Endothelial cell of umbilical vein (primary cell): ENCODE data around the gene GAS2L2. TPM values are rescaled to one million over a fixed set of nuclear protein-coding genes. Genes with fewer than 3 reads are reported as not detected.

Experiments
- BruUV-seq: library from RNA; stranded (reverse); fragments of 400-500 nt; replicated peaks from 2 replicates; lab custom pipeline; 2021; lab: Mats Ljungman, UMichigan
- CTCF ChIA-PET: fragments of 300-600, 350-600 bp; sonication (Branson Sonifier 250); formaldehyde crosslinking; loops from one replicate; lab custom pipeline; 2021; ENCODE audit warnings: antibody characterized with exemption, inconsistent platforms; lab: Charles Lee
- POLR2A ChIA-PET: fragments of 300-600, 350-600 bp; sonication (Branson Sonifier 250); formaldehyde crosslinking; loops from one replicate; lab custom pipeline; 2021; ENCODE audit warnings: antibody characterized with exemption, inconsistent platforms; lab: Charles Lee
- DNase-seq: peaks from one replicate; pipeline ENCODE4 v3.0.0-alpha.2; 2011; ENCODE audit warnings: low read depth, low spot score
- FAIRE-seq: peaks from 2 replicates; lab custom pipeline; 2011; peaks lifted over from hg19 to GRCh38; lab: Jason Lieb, UNC
- H2AFZ ChIP-seq: 2 replicates; pipeline ENCODE4 v1.6.0; 2012; ENCODE audit warnings: low read depth, low read length, control low read depth, inconsistent platforms
- H3K27ac ChIP-seq: 2 replicates; pipeline ENCODE4 v1.5.1; 2011; ENCODE audit warnings: low read depth, mild to moderate bottlenecking, control low read depth, low read length, moderate library complexity; ENCODE audit not compliant: insufficient read depth
- H3K27me3 ChIP-seq, 2 experiments: 2 replicates each; pipeline versions ENCODE4 v1.6.0 to v1.6.1; 2011; ENCODE audit warnings: low read length in 2 of 2, mixed read lengths in 1 of 2; ENCODE audit not compliant: control insufficient read depth in 2 of 2, insufficient read depth in 2 of 2
- H3K36me3 ChIP-seq, 2 experiments: 2 replicates in 1 of 2; 3 replicates in 1 of 2; pipeline ENCODE4 v1.5.1; 2011; ENCODE audit warnings: low read length in 2 of 2, mild to moderate bottlenecking in 1 of 2, moderate library complexity in 1 of 2; ENCODE audit not compliant: control insufficient read depth in 2 of 2, insufficient read depth in 2 of 2; ENCODE audit errors: extremely low read depth in 1 of 2
- H3K4me1 ChIP-seq: 3 replicates; pipeline ENCODE4 v1.5.1; 2011; ENCODE audit warnings: mild to moderate bottlenecking, low read length; ENCODE audit not compliant: control insufficient read depth, insufficient read depth; ENCODE audit errors: extremely low read depth
- H3K4me2 ChIP-seq: 2 replicates; pipeline ENCODE4 v1.6.1; 2011; ENCODE audit warnings: low read length, control low read depth, mixed read lengths; ENCODE audit not compliant: insufficient read depth
- H3K4me3 ChIP-seq, 3 experiments: fragments of 200-600 bp in 1 of 3; sonication (generic), shearing (Covaris generic) in 1 of 3; replicated peaks in 1 of 3; 2 replicates each; pipeline ENCODE4 v1.5.1; 2011 to 2016; ENCODE audit warnings: control low read depth in 3 of 3, low read length in 3 of 3, mild to moderate bottlenecking in 2 of 3, inconsistent platforms in 1 of 3, low read depth in 1 of 3, moderate library complexity in 1 of 3; ENCODE audit not compliant: insufficient read depth in 1 of 3
- H3K79me2 ChIP-seq: 2 replicates; pipeline ENCODE4 v1.6.0; 2012; ENCODE audit warnings: low read length, inconsistent platforms; ENCODE audit not compliant: control insufficient read depth, insufficient read depth
- H3K9ac ChIP-seq: replicated peaks from 2 replicates; pipeline ENCODE3; 2011; ENCODE audit warnings: low read length, control low read depth; ENCODE audit not compliant: insufficient read depth; ENCODE audit errors: extremely low read depth
- H3K9me1 ChIP-seq: replicated peaks from 3 replicates; pipeline ENCODE4 v1.6.0; 2011; ENCODE audit warnings: mild to moderate bottlenecking, low read length; ENCODE audit not compliant: control insufficient read depth, insufficient read depth; ENCODE audit errors: extremely low read depth
- H3K9me3 ChIP-seq: replicated peaks from 2 replicates; pipeline ENCODE4 v1.5.1; 2012; ENCODE audit warnings: low read length, inconsistent platforms; ENCODE audit not compliant: control insufficient read depth, insufficient read depth
- H4K20me1 ChIP-seq: replicated peaks from 2 replicates; pipeline ENCODE3; 2011; ENCODE audit warnings: mild to moderate bottlenecking, low read length; ENCODE audit not compliant: control insufficient read depth, insufficient read depth; ENCODE audit errors: extremely low read depth
- EZH2 ChIP-seq: IDR thresholded peaks from 2 replicates; pipeline ENCODE4 v1.6.1; 2012; ENCODE audit warnings: borderline replicate concordance, low read depth, mild to moderate bottlenecking, moderate library complexity, low read length, inconsistent platforms; ENCODE audit not compliant: severe bottlenecking
- FOS ChIP-seq: IDR thresholded peaks from 2 replicates; pipeline ENCODE4 v1.6.1; 2011; ENCODE audit warnings: mild to moderate bottlenecking, low read length, moderate library complexity, borderline replicate concordance; ENCODE audit not compliant: insufficient read depth
- GATA2 ChIP-seq: IDR thresholded peaks from 2 replicates; pipeline ENCODE4 v1.7.0; 2011; ENCODE audit warnings: low read depth, mild to moderate bottlenecking, moderate library complexity, mixed read lengths, low read length; ENCODE audit not compliant: insufficient read length, insufficient read depth
- JUN ChIP-seq: IDR thresholded peaks from 2 replicates; pipeline ENCODE4 v1.6.1; 2011; ENCODE audit warnings: borderline replicate concordance, low read depth; ENCODE audit not compliant: insufficient read length, insufficient read depth
- MYC ChIP-seq: IDR thresholded peaks from one replicate; pipeline ENCODE4 v1.6.1; 2011; ENCODE audit warnings: mild to moderate bottlenecking, low read depth, low read length
- POLR2A ChIP-seq: IDR thresholded peaks from 2 replicates; pipeline ENCODE4 v1.6.1; 2012; ENCODE audit warnings: low read depth, mild to moderate bottlenecking, control low read depth, low read length
- POLR2AphosphoS5 ChIP-seq: IDR thresholded peaks from 2 replicates; pipeline ENCODE4 v1.6.1; 2012; ENCODE audit warnings: low read depth, mild to moderate bottlenecking, control low read depth, low read length, moderate library complexity; ENCODE audit not compliant: insufficient read depth
- dilution Hi-C: fragments of 300-500 bp; cut with MboI; formaldehyde crosslinking; loops from one replicate; pipeline ENCODE4 v1.15.0; 2019; ENCODE audit warnings: low sequenced_read_pairs; ENCODE audit not compliant: extremely low pct_ligation_motif_present
- intact Hi-C: fragments of 100-400 bp; cut with micrococcal nuclease; formaldehyde crosslinking; loops from one replicate; pipeline ENCODE4 v1.10.0; 2022
- polyA plus RNA-seq, 4 experiments: library from polyadenylated mRNA; depleted of rRNA in 3 of 4; stranded (reverse) in 3 of 4; unstranded in 1 of 4; fragments of >200 nt; gene quantifications; 2 replicates each; pipeline versions ENCODE4 v1.2.1 to v1.2.3, GENCODE V29; 2011 to 2012; ENCODE audit warnings: missing spikeins in 1 of 4
- total RNA-seq: library from RNA; stranded (reverse); gene quantifications from 2 replicates; pipeline ENCODE4 v1.2.3, GENCODE V29; 2021
- TF ChIP-seq, protein P1 (sequence below): IDR thresholded peaks from 2 replicates; pipeline ENCODE4 v1.6.1; 2011; ENCODE audit not compliant: insufficient read depth, insufficient read length
- TF ChIP-seq, protein P2 (sequence below), 2 donors: IDR thresholded peaks; 1 replicate in 1 of 2; 2 replicates in 1 of 2; pipeline ENCODE4 v1.5.1; 2011; ENCODE audit warnings: low read length in 2 of 2, mild to moderate bottlenecking in 2 of 2, moderate library complexity in 2 of 2, control low read depth in 1 of 2, inconsistent platforms in 1 of 2, low read depth in 1 of 2; ENCODE audit not compliant: insufficient read depth in 1 of 2; ENCODE audit errors: extremely low read depth in 1 of 2

GAS2L2 gene
- total and polyA plus RNA-seq, 2 donors (not counting 3 experiments of a cell fraction or from before 2014, with no cell fraction given) = not detected

DNA sequence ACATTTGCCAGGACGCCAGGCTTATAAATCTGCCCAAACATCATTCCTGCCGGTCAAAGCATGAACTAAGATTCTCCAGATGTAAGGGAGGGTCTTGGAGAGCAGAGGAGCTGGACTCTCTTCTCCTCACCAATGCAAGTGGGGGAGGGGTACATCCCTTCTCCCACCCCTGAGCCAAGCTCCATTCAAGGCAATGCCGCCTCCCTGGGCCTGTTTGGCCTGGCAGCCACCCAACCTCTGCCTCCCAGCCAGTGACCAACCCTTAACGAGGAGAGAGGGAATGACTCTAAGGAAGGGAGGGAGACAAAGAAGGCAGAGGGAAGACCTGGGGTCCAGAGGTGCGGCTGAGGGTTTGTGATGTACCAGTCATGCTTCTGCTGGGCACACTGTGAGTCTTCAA is 21.5 kb upstream of the GAS2L2 start:
- no TSS peak for BruUV-seq
- Histone ChIP-seq H3K9ac (no peak overlapping the region), H3K9me1 (no peaks in the 10 kb centered on the region), H3K4me1 (peaks cover 5% of the 10 kb centered on the region), H4K20me1 (no peaks in the 10 kb centered on the region), H3K79me2 (no peaks in the 10 kb centered on the region), H2AFZ (no peak overlapping the region), H3K4me3 (no peak overlapping the region), H3K4me2 (no peak overlapping the region), H3K27ac (no peak overlapping the region), H3K36me3 (no peaks in the 10 kb centered on the region), H3K27me3 (peaks cover 5 to 7% of the 10 kb centered on the region in 2 experiments), H3K9me3 (no peaks in the 10 kb centered on the region)
- TF ChIP-seq, protein P1, sequence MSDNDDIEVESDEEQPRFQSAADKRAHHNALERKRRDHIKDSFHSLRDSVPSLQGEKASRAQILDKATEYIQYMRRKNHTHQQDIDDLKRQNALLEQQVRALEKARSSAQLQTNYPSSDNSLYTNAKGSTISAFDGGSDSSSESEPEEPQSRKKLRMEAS = no peak
- TF ChIP-seq FOS = no peak
- TF ChIP-seq POLR2AphosphoS5 = no peak
- TF ChIP-seq POLR2A = no peak
- no peak for TF ChIP-seq GATA2
- no peak for TF ChIP-seq JUN
- TF ChIP-seq, protein P2, sequence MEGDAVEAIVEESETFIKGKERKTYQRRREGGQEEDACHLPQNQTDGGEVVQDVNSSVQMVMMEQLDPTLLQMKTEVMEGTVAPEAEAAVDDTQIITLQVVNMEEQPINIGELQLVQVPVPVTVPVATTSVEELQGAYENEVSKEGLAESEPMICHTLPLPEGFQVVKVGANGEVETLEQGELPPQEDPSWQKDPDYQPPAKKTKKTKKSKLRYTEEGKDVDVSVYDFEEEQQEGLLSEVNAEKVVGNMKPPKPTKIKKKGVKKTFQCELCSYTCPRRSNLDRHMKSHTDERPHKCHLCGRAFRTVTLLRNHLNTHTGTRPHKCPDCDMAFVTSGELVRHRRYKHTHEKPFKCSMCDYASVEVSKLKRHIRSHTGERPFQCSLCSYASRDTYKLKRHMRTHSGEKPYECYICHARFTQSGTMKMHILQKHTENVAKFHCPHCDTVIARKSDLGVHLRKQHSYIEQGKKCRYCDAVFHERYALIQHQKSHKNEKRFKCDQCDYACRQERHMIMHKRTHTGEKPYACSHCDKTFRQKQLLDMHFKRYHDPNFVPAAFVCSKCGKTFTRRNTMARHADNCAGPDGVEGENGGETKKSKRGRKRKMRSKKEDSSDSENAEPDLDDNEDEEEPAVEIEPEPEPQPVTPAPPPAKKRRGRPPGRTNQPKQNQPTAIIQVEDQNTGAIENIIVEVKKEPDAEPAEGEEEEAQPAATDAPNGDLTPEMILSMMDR (IDR thresholded peaks at IDR 0.05; ENCODE audit: extremely low read depth in 1 of 2, insufficient read depth in 1 of 2, low read depth in 1 of 2, low read length in 2 of 2) = no peak
- TF ChIP-seq EZH2 = no peak
- no peak for TF ChIP-seq MYC
- ChIA-PET POLR2A (no interaction called here), CTCF (interaction anchor here (1.0 to 5.3 kb wide), 3 partner anchors 10 to 34 kb away, joined by 3 to 34 read pairs (median 5); partner anchors contain the start of gene TAF15)
- FAIRE-seq (no peak), DNase-seq (peak; percentile 60)
- intact Hi-C loops = loop anchor here (1.0 kb wide), 1 partner anchor 10 kb away; no protein-coding TSS in a partner anchor
- dilution Hi-C loops = no loop called here
